HCT116 (cell line): ENCODE data around the gene CASTOR1. TPM values are rescaled to one million over a fixed set of nuclear protein-coding genes. Genes with fewer than 3 reads are reported as not detected.

Experiments used
- ATAC-seq: fragments of 200-7000 bp; cut with Tn5 transposase; 2 replicates; pipeline ENCODE4 v1.9.1; 2020; ENCODE audit warnings: mild to moderate bottlenecking, moderate library complexity
- BruUV-seq: library from RNA; stranded (reverse); fragments of 400-500 nt; replicated peaks from 2 replicates; lab custom pipeline; 2021; lab: Mats Ljungman, UMichigan
- CTCF ChIA-PET: fragments of 300-600 bp; sonication (Branson Sonifier 250); formaldehyde crosslinking; loops from one replicate; lab custom pipeline; 2021; ENCODE audit warnings: antibody characterized with exemption; lab: Charles Lee
- POLR2A ChIA-PET: fragments of 300-600, 350-600 bp; sonication (Branson Sonifier 250); formaldehyde crosslinking; loops from one replicate; lab custom pipeline; 2021; ENCODE audit warnings: antibody characterized with exemption; lab: Charles Lee
- RAD21 ChIA-PET, 2 experiments: fragments of 300-600 bp; sonication (Branson Sonifier 250); formaldehyde crosslinking; loops; one replicate each; lab custom pipeline; 2023; ENCODE audit warnings: low total read pairs in 2 of 2; ENCODE audit not compliant: uncharacterized antibody in 2 of 2, unreplicated experiment in 2 of 2, low non-redundant PET in 1 of 2; lab: Charles Lee
- DNase-seq: peaks from one replicate; pipeline ENCODE4 v3.0.0-alpha.2; 2010; ENCODE audit warnings: low read depth, low spot score
- H2AFZ ChIP-seq: fragments of 200-600 bp; shearing (Covaris generic), sonication (generic); 2 replicates; pipeline ENCODE4 v1.6.1; 2017; ENCODE audit warnings: low read depth, mixed run types, mixed read lengths, antibody characterized with exemption, low read length; ENCODE audit not compliant: poor library complexity, severe bottlenecking
- H3K27ac ChIP-seq: 2 replicates; pipeline ENCODE4 v1.5.1; 2012; ENCODE audit warnings: low read depth, low read length
- H3K27me3 ChIP-seq: fragments of 200-600 bp; sonication (generic); 2 replicates; pipeline ENCODE4 v1.6.1; 2016; ENCODE audit warnings: mixed run types, low read length, mixed read lengths; ENCODE audit not compliant: insufficient read depth
- H3K36me3 ChIP-seq, 2 experiments: fragments of 200-500 bp in 1 of 2; fragments of 200-600 bp in 1 of 2; sonication (Bioruptor generic) in 1 of 2; sonication (generic) in 1 of 2; 2 replicates each; pipeline versions ENCODE4 v1.5.1 to v1.6.1; 2014 to 2016; ENCODE audit warnings: low read length in 2 of 2, inconsistent platforms in 1 of 2, mixed read lengths in 1 of 2, mixed run types in 1 of 2; ENCODE audit not compliant: insufficient read depth in 2 of 2, control insufficient read depth in 1 of 2
- H3K4me1 ChIP-seq, 2 experiments: fragments of 200-600 bp in 1 of 2; sonication (generic) in 1 of 2; 2 replicates each; pipeline versions ENCODE4 v1.5.1 to v1.6.1; 2012 to 2017; ENCODE audit warnings: low read length in 2 of 2, inconsistent platforms in 1 of 2, mild to moderate bottlenecking in 1 of 2, mixed read lengths in 1 of 2, mixed run types in 1 of 2, moderate library complexity in 1 of 2; ENCODE audit not compliant: insufficient read depth in 2 of 2, control insufficient read depth in 1 of 2
- H3K4me2 ChIP-seq: fragments of 200-600 bp; sonication (generic); 2 replicates; pipeline ENCODE4 v1.6.1; 2017; ENCODE audit warnings: mixed run types, low read length, mixed read lengths
- H3K4me3 ChIP-seq, 2 experiments: fragments of 200-600 bp in 1 of 2; sonication (generic) in 1 of 2; replicated peaks in 1 of 2; 2 replicates each; pipeline ENCODE4 v1.5.1; 2011 to 2016; ENCODE audit warnings: low read length in 2 of 2, control low read depth in 1 of 2, low read depth in 1 of 2, mild to moderate bottlenecking in 1 of 2, mixed read lengths in 1 of 2, mixed run types in 1 of 2
- H3K79me2 ChIP-seq: fragments of 200-600 bp; sonication (generic); 2 replicates; pipeline ENCODE4 v1.6.1; 2017; ENCODE audit warnings: mild to moderate bottlenecking, mixed run types, low read length, moderate library complexity, mixed read lengths; ENCODE audit not compliant: insufficient read depth
- H3K9ac ChIP-seq: fragments of 200-600 bp; sonication (generic); 2 replicates; pipeline ENCODE4 v1.6.1; 2016; ENCODE audit warnings: low read length, mixed read lengths
- H3K9me2 ChIP-seq: fragments of 200-600 bp; sonication (generic), shearing (Covaris generic); 2 replicates; pipeline ENCODE4 v1.6.1; 2017; ENCODE audit warnings: mixed run types, mild to moderate bottlenecking, moderate library complexity; ENCODE audit not compliant: insufficient read depth
- H3K9me3 ChIP-seq, 2 experiments: fragments of 200-500 bp in 1 of 2; fragments of 200-600 bp in 1 of 2; sonication (Bioruptor generic) in 1 of 2; sonication (generic) in 1 of 2; 2 replicates each; pipeline ENCODE4 v1.6.1; 2014 to 2017; ENCODE audit warnings: low read length in 2 of 2, mixed read lengths in 2 of 2, inconsistent platforms in 1 of 2, low read depth in 1 of 2, mild to moderate bottlenecking in 1 of 2, mixed run types in 1 of 2, moderate library complexity in 1 of 2; ENCODE audit not compliant: control insufficient read depth in 1 of 2, insufficient read depth in 1 of 2
- H4K20me1 ChIP-seq: fragments of 200-600 bp; sonication (generic), shearing (Covaris generic); 2 replicates; pipeline ENCODE4 v1.6.1; 2017; ENCODE audit warnings: mixed run types, mild to moderate bottlenecking, moderate library complexity; ENCODE audit not compliant: insufficient read depth
- RAD21 ChIP-seq: IDR thresholded peaks from 2 replicates; pipeline ENCODE4 v1.6.1; 2012; ENCODE audit warnings: low read depth, mild to moderate bottlenecking
- SIN3A ChIP-seq: IDR thresholded peaks from 2 replicates; pipeline ENCODE4 v1.6.1; 2012; ENCODE audit warnings: low read depth
- YY1 ChIP-seq: IDR thresholded peaks from 2 replicates; pipeline ENCODE4 v1.6.1; 2011; ENCODE audit warnings: low read length, low read depth, moderate library complexity, mild to moderate bottlenecking; ENCODE audit not compliant: insufficient replicate concordance; ENCODE audit errors: extremely low read depth
- ZBTB33 ChIP-seq: IDR thresholded peaks from 2 replicates; pipeline ENCODE4 v1.6.1; 2011; ENCODE audit warnings: mild to moderate bottlenecking, low read length, moderate library complexity; ENCODE audit not compliant: insufficient replicate concordance; ENCODE audit errors: extremely low read depth
- intact Hi-C: fragments of 100-400 bp; cut with micrococcal nuclease; formaldehyde crosslinking; loops from 2 replicates; pipeline ENCODE4 v1.10.0; 2022
- total RNA-seq: library from RNA; stranded (reverse); gene quantifications from one replicate; pipeline ENCODE4 v1.2.1, GENCODE V29; 2021; ENCODE audit not compliant: unreplicated experiment

CASTOR1 gene
- total RNA-seq, 1 experiment from 2014 or later, result 6.5 TPM

DNA sequence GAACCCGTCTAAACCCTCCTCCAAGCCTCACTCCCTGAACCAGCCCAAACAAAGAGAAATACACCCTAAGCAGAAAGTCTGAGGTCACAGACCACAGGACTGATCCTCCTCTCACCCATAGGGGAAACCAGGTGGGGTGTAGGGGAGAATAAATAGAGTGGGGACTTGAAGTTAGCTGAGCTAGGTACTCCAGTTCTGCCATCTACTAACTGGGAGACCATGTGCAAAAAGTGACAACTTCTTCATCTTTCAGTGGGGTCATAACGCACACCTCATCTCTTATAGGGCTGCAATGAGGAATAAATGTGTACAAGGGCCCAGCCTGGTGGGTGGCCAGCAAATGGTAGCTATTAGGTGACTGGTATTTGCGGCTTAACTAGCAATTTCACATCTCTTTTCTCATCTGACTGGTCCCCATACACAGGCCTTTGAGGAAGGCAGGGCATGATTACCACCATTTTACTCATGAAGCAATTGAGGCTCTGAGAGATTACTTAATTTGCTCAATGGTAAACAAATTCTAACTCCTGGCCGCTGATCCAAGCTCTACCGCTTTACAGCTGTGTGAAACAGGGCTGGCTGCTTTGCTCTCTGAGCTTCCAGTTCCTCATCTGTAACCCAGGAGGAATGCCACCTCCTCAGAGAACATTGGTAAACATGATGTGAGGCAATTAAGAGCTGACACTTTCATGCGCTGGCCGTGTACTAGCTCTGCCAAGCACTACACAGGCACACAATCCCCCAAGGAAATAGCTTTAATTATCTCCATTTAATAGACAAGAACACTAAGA, 20.8 kb upstream of the CASTOR1 start:
- CTCF ChIA-PET, result no interaction called here
- DNase-seq (no peak), ATAC-seq (no peak)
- RAD21 ChIA-PET, result no interaction called here
- H3K4me1 ChIP-seq, result peaks cover 56 to 94% of the 10 kb centered on the region in 2 experiments
- H3K9me2 ChIP-seq, result no peaks in the 10 kb centered on the region
- intact Hi-C loops, result no loop called here
- no peak for TF ChIP-seq ZBTB33
- TF ChIP-seq RAD21, result no peak
- TF ChIP-seq YY1, result no peak
- TF ChIP-seq SIN3A, result no peak
- no peak overlapping the region for H2AFZ ChIP-seq
- H3K27me3 ChIP-seq, result no peaks in the 10 kb centered on the region
- no peaks in the 10 kb centered on the region for H3K36me3 ChIP-seq
- no peak overlapping the region for H3K9ac ChIP-seq
- BruUV-seq, result no TSS peak
- H3K4me2 ChIP-seq, result no peak overlapping the region
- H3K4me3 ChIP-seq, result no peak overlapping the region
- no peak overlapping the region for H3K27ac ChIP-seq
- POLR2A ChIA-PET, result no interaction called here
- no peaks in the 10 kb centered on the region for H3K9me3 ChIP-seq
- H3K79me2 ChIP-seq, result peaks cover 8% of the 10 kb centered on the region; the same call in 1 of the 2 replicates
- H4K20me1 ChIP-seq, result no peaks in the 10 kb centered on the region
